Ishikawa (cell line): ENCODE data around the gene ARID3C.

Experiments used
- CEBPB ChIP-seq: IDR thresholded peaks from 2 replicates; pipeline ENCODE4 v1.6.1; 2012
- RAD21 ChIP-seq: IDR thresholded peaks from 2 replicates; pipeline ENCODE4 v1.6.1; 2012; ENCODE audit warnings: low read depth
- REST ChIP-seq: IDR thresholded peaks from 2 replicates; pipeline ENCODE4 v1.6.1; 2012; ENCODE audit warnings: low read depth, mild to moderate bottlenecking
- TF ChIP-seq, protein P1 (sequence below): IDR thresholded peaks from 2 replicates; pipeline ENCODE4 v1.6.1; 2012

GRCh38 chr9:34630402-34631154, 1.7 kb upstream of the ARID3C start:
- TF ChIP-seq CEBPB: no peak
- TF ChIP-seq, protein P1, sequence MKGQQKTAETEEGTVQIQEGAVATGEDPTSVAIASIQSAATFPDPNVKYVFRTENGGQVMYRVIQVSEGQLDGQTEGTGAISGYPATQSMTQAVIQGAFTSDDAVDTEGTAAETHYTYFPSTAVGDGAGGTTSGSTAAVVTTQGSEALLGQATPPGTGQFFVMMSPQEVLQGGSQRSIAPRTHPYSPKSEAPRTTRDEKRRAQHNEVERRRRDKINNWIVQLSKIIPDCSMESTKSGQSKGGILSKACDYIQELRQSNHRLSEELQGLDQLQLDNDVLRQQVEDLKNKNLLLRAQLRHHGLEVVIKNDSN: no peak
- TF ChIP-seq REST: no peak
- no peak for TF ChIP-seq RAD21
